ACC112 (cell line): ENCODE measurements around the gene OR10A6.
A peak's percentile ranks its signal among the peaks of the same experiment; 100 is the strongest.

ENCODE experiments used
- H2AFZ ChIP-seq: fragments of 200-600 bp; sonication (generic); one replicate; pipeline ENCODE4 v1.6.0; 2017; ENCODE audit warnings: antibody characterized with exemption, low read length; ENCODE audit not compliant: unreplicated experiment
- H3K27ac ChIP-seq: fragments of 200-600 bp; sonication (generic); 2 replicates; pipeline ENCODE4 v1.5.1; 2014; ENCODE audit warnings: low read depth, mild to moderate bottlenecking, antibody characterized with exemption, low read length, moderate library complexity
- H3K27me3 ChIP-seq: fragments of 200-600 bp; sonication (generic); 2 replicates; pipeline ENCODE4 v1.6.1; 2014; ENCODE audit warnings: mild to moderate bottlenecking, antibody characterized with exemption, low read length, moderate library complexity, mixed read lengths; ENCODE audit not compliant: insufficient read depth
- H3K36me3 ChIP-seq: fragments of 200-600 bp; sonication (generic); 2 replicates; pipeline ENCODE4 v1.6.1; 2016; ENCODE audit warnings: mild to moderate bottlenecking, antibody characterized with exemption, low read length, moderate library complexity, mixed read lengths; ENCODE audit not compliant: insufficient read depth
- H3K4me1 ChIP-seq: fragments of 200-600 bp; sonication (generic); one replicate; pipeline ENCODE4 v1.6.1; 2016; ENCODE audit warnings: low read length, mixed read lengths; ENCODE audit not compliant: insufficient read depth, unreplicated experiment, control insufficient read depth
- H3K4me3 ChIP-seq: fragments of 200-600 bp; sonication (generic); 2 replicates; pipeline ENCODE4 v1.5.1; 2014; ENCODE audit warnings: mild to moderate bottlenecking, low read depth, low read length
- H3K79me2 ChIP-seq: fragments of 200-600 bp; sonication (generic); one replicate; pipeline ENCODE4 v1.6.0; 2016; ENCODE audit warnings: low read length; ENCODE audit not compliant: control insufficient read depth, unreplicated experiment, insufficient read depth

Gene OR10A6

DNA sequence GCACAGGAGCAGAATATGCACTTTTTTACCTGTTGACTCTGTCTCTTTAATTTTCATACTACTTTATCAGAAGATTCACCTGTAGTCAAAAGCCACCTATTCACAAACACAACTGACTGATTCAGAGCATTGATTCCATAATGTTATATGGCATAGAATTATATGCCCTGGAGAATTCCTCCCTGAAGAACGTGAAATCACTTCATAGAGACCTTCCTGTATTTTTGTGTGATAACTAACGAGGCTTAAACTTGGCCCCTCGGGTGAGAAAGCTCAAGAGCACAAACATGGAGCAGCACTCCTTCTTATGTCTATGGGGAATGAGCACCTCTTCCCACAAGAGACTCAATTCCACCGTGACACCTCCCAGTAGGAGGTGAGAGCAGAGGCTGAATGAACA, at the start of gene OR10A6:
OR10A6 (minus strand) TSS at position 101 of the 400 bp plus-strand sequence. CDS start 2,606 bp downstream, outside the sequence.
- Histone ChIP-seq H3K4me1 (no peaks in the 10 kb centered on the region), H3K27ac (no peak within 1 kb of the TSS), H3K4me3 (no peak within 1 kb of the TSS), H3K27me3 (0 out of 2 replicates have a peak, but pooled peaks cover 5% of the 10 kb centered on the region), H2AFZ (no peak within 1 kb of the TSS), H3K79me2 (no peaks in the 10 kb centered on the region), H3K36me3 (no peaks in the 10 kb centered on the region)

DNA sequence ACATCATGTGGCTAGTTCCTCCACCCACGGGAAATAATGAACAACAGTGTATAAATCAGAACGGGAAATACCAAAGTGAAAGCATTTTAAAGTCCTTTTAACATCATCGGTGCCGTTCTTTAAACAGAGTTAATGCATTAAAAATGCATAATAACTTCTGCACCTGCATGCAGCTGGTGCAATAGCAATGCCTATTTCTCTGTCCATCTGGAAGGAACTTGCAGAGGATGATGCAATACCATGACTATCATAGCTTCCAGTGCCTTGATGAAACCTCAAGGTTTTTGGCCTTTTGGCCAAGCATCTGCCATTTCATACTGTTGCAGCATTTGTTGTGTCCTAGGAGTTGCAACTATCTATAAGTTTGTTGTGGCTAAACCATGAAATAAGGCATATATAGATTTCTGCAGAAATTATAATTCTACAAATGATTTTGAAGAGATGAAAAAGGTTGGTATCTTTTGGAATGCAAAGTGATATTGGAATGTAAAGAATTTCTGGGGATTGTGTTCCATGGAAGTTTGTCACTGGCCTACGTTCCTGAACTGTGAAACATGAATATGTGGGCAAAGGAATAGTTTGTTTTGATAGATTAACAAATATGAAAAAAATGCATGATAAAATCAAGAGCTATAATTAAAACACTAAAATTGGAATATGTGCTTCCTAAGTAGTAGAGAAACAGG, 46.3 kb upstream of the OR10A6 start:
- Histone ChIP-seq H3K27me3 (no peaks in the 10 kb centered on the region), H3K4me3 (peak overlapping the region; percentile 65), H3K79me2 (no peaks in the 10 kb centered on the region), H3K27ac (peak overlapping the region; percentile 80), H3K4me1 (peaks cover 35% of the 10 kb centered on the region), H3K36me3 (no peaks in the 10 kb centered on the region), H2AFZ (peak overlapping the region; percentile 59)

DNA sequence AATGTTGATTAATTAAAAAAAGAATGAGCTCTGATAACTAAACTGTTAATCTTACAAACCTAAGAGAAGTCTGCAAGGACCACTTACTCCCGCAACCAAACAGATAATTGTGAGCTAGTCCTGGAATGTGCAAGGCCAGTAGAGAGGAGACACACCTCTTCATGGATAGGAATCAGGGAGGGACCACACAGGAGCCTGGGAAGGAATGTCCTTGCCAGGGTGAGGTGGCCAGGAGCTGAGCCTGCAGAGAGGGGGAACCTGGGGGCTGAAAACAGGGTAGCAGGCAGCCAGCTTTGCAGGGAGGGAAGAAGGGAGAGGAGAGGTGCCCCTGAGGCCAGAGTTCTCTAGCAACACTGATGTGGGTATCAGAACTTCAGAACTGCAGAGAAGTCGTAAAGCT, 43.6 kb upstream of the OR10A6 start:
- no peaks in the 10 kb centered on the region for H3K36me3 ChIP-seq
- H2AFZ ChIP-seq, result no peak overlapping the region
- H3K79me2 ChIP-seq, result no peaks in the 10 kb centered on the region
- H3K4me3 ChIP-seq, result no peak overlapping the region
- no peak overlapping the region for H3K27ac ChIP-seq
- H3K27me3 ChIP-seq, result no peaks in the 10 kb centered on the region
- peaks cover 28% of the 10 kb centered on the region for H3K4me1 ChIP-seq

DNA sequence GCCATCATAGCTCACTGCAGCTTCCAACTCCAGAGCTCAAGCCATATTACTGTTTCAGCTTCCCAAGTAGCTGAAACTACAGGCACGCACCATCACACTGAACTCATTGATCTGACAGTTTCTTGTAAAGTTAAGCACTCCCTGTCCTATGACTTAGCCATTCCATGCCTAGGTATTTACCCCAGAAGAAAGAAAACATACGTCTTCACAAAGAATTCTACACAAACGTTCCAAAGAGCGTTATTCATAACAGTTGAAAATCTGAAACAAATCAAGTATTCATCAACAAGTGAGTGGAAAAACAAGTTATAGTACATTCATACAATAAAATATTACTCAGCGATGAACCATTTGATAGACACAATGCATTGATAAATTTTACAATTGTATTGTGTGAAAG, 41.9 kb upstream of the OR10A6 start:
- no peak overlapping the region for H2AFZ ChIP-seq
- H3K36me3 ChIP-seq, result no peaks in the 10 kb centered on the region
- H3K27me3 ChIP-seq, result no peaks in the 10 kb centered on the region
- no peaks in the 10 kb centered on the region for H3K79me2 ChIP-seq
- no peak overlapping the region for H3K4me3 ChIP-seq
- peaks cover 22% of the 10 kb centered on the region for H3K4me1 ChIP-seq
- peak overlapping the region; percentile 35; the same call in 1 of the 2 replicates for H3K27ac ChIP-seq

GRCh38 chr11:7971846-7972245, 40.8 kb upstream of the OR10A6 start:
- Histone ChIP-seq H3K36me3 (no peaks in the 10 kb centered on the region), H2AFZ (no peak overlapping the region), H3K27me3 (no peaks in the 10 kb centered on the region), H3K79me2 (no peaks in the 10 kb centered on the region), H3K27ac (no peak overlapping the region), H3K4me1 (peaks cover 11% of the 10 kb centered on the region), H3K4me3 (no peak overlapping the region)

GRCh38 chr11:7969756-7970646, 38.9 kb upstream of the OR10A6 start:
- Histone ChIP-seq H3K27me3 (no peaks in the 10 kb centered on the region), H3K27ac (no peak overlapping the region), H3K36me3 (no peaks in the 10 kb centered on the region), H3K79me2 (no peaks in the 10 kb centered on the region), H3K4me1 (peaks cover 12% of the 10 kb centered on the region), H3K4me3 (no peak overlapping the region), H2AFZ (no peak overlapping the region)

GRCh38 chr11:7968686-7969085, 37.6 kb upstream of the OR10A6 start:
- Histone ChIP-seq H3K27me3 (no peaks in the 10 kb centered on the region), H3K4me3 (no peak overlapping the region)

DNA sequence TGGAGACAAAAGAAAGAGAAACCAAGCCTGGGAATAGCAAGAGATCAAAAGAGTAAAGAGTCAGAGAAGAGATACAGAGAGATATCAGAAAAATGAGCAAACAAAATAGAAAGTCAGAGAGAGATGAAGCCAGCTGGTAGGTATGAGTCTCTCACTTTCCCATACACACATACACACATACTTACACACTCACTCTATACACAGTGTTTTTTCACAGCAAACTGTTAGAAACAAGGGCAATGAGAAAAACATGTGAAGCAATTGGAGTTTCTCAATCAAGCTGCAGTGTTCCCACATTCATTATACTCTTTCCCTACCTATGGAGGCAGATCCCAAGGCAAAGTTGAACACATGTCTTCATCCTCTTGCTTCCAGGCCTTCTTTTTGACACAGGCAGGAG, 36.8 kb upstream of the OR10A6 start:
- no peaks in the 10 kb centered on the region for H3K79me2 ChIP-seq
- no peak overlapping the region for H3K4me3 ChIP-seq
- no peaks in the 10 kb centered on the region for H3K27me3 ChIP-seq
- H2AFZ ChIP-seq, result peak overlapping the region; percentile 23
- no peaks in the 10 kb centered on the region for H3K36me3 ChIP-seq
- peaks cover 19% of the 10 kb centered on the region for H3K4me1 ChIP-seq
- H3K27ac ChIP-seq, result no peak overlapping the region

More at GRCh38 chr11:7968686-7969085, 37.6 kb upstream of the OR10A6 start:
- H3K27ac ChIP-seq, result no peak overlapping the region
- H2AFZ ChIP-seq, result no peak overlapping the region
- peaks cover 19% of the 10 kb centered on the region for H3K4me1 ChIP-seq
- no peaks in the 10 kb centered on the region for H3K36me3 ChIP-seq
- H3K79me2 ChIP-seq, result no peaks in the 10 kb centered on the region

DNA sequence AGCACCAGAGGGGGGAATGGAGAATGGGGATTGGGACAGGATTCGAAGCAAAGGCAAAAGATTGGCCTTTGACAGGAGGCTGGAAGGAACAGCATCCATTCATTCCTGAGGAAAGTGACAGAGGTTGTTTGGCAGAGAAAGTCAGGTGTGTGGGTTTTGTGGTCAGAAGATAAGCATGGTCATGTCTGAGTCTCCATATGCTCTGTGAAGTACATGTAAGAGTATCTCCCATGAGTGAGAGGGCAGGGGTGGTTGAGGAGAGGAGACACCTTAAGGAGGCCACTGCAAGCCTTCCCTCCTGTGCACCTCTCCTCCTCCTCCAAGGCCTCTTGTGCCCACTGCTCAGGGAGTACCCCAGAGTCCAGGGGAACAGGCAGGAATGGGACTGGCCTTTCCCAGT, 36.0 kb upstream of the OR10A6 start:
- no peak overlapping the region for H3K27ac ChIP-seq
- no peak overlapping the region for H2AFZ ChIP-seq
- H3K4me1 ChIP-seq, result peaks cover 19% of the 10 kb centered on the region
- H3K36me3 ChIP-seq, result no peaks in the 10 kb centered on the region
- H3K79me2 ChIP-seq, result no peaks in the 10 kb centered on the region
- no peaks in the 10 kb centered on the region for H3K27me3 ChIP-seq
- H3K4me3 ChIP-seq, result no peak overlapping the region

DNA sequence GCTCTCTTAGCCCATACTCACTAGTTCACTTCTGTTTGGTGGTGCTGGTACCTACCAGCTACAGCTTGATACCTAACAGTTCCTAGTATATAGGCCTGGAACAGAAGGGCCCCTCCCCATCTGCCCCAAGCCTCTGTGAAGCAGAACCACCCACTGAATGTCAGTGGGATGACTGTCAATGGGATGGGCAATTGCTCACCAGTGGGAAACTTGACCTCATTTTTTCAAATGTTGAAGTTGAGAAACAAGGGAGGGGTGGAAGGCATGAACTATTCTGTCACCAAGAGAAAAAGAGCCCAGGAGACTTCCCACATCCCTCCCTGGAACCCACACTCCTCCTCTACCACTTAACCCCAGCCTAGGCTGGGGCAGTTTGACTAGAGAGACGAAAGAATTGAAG, 34.3 kb upstream of the OR10A6 start, which contains the start of gene NLRP10:
NLRP10 (minus strand) TSS at position 62 of the 400 bp plus-strand sequence. CDS start 1,952 bp downstream, outside the sequence.
- peaks cover 19% of the 10 kb centered on the region for H3K4me1 ChIP-seq
- H2AFZ ChIP-seq, result peak within 1 kb of the TSS; percentile 53
- peak within 1 kb of the TSS; percentile 50 for H3K4me3 ChIP-seq
- peak within 1 kb of the TSS; percentile 87 for H3K27ac ChIP-seq
- no peaks in the 10 kb centered on the region for H3K36me3 ChIP-seq
- no peaks in the 10 kb centered on the region for H3K79me2 ChIP-seq
- no peaks in the 10 kb centered on the region for H3K27me3 ChIP-seq
